Neural cell (in vitro differentiated cells): ENCODE data around the gene PARP16. TPM values are rescaled to one million over a fixed set of nuclear protein-coding genes. Genes with fewer than 3 reads are reported as not detected.

Source experiments
- H2AFZ ChIP-seq: fragments of 200-600, 300-800 bp; sonication (generic), shearing (Covaris generic); 2 replicates; pipeline ENCODE4 v1.6.0; 2014; ENCODE audit warnings: low read depth, mild to moderate bottlenecking, antibody characterized with exemption, low read length, moderate library complexity
- H3F3A ChIP-seq: fragments of 200-600 bp; shearing (Covaris generic); 2 replicates; pipeline ENCODE4 v1.6.1; 2016; ENCODE audit warnings: mild to moderate bottlenecking, moderate library complexity, mixed read lengths, antibody characterized with exemption, low read length; ENCODE audit not compliant: insufficient read depth, poor library complexity, severe bottlenecking
- H3K27ac ChIP-seq: fragments of 200-600, 300-800 bp; sonication (generic), shearing (Covaris generic); 2 replicates; pipeline ENCODE4 v1.5.1; 2014; ENCODE audit warnings: mild to moderate bottlenecking, low read length, moderate library complexity
- H3K27me3 ChIP-seq: fragments of 300-800, 200-600 bp; sonication (generic), shearing (Covaris generic); 2 replicates; pipeline ENCODE4 v1.6.0; 2014; ENCODE audit warnings: mild to moderate bottlenecking, low read depth, low read length, moderate library complexity; ENCODE audit not compliant: insufficient read depth
- H3K36me3 ChIP-seq: fragments of 300-800, 200-600 bp; sonication (generic), shearing (Covaris generic); 2 replicates; pipeline ENCODE4 v1.5.1; 2014; ENCODE audit warnings: mild to moderate bottlenecking, antibody characterized with exemption, low read length, moderate library complexity; ENCODE audit not compliant: insufficient read depth
- H3K4me2 ChIP-seq: fragments of 300-800, 200-600 bp; sonication (generic), shearing (Covaris generic); 2 replicates; pipeline ENCODE4 v1.6.0; 2014; ENCODE audit warnings: mild to moderate bottlenecking, low read length
- H3K4me3 ChIP-seq: fragments of 300-800, 200-600 bp; sonication (generic), shearing (Covaris generic); 2 replicates; pipeline ENCODE4 v1.5.1; 2014; ENCODE audit warnings: mild to moderate bottlenecking, low read length, moderate library complexity
- H3K79me2 ChIP-seq: fragments of 200-600 bp; shearing (Covaris generic); replicated peaks from 2 replicates; pipeline ENCODE4 v1.6.0; 2014; ENCODE audit warnings: mild to moderate bottlenecking, low read length, moderate library complexity; ENCODE audit not compliant: insufficient read depth
- H3K9ac ChIP-seq: fragments of 300-800, 200-600 bp; sonication (generic), shearing (Covaris generic); 2 replicates; pipeline ENCODE4 v1.6.1; 2016; ENCODE audit warnings: mild to moderate bottlenecking, low read length, mixed read lengths
- H3K9me2 ChIP-seq: fragments of 200-600 bp; shearing (Covaris generic); 2 replicates; pipeline ENCODE4 v1.6.1; 2016; ENCODE audit warnings: mild to moderate bottlenecking, low read length, mixed read lengths; ENCODE audit not compliant: insufficient read depth
- H3K9me3 ChIP-seq: fragments of 200-600, 300-800 bp; sonication (generic), shearing (Covaris generic); 2 replicates; pipeline ENCODE4 v1.6.1; 2016; ENCODE audit warnings: mild to moderate bottlenecking, mixed run types, low read length, moderate library complexity, mixed read lengths
- H4K20me1 ChIP-seq: fragments of 200-600 bp; shearing (Covaris generic); 2 replicates; pipeline ENCODE4 v1.6.1; 2016; ENCODE audit warnings: mild to moderate bottlenecking, mixed run types; ENCODE audit not compliant: insufficient read depth
- EP300 ChIP-seq: fragments of 450-650 bp; conservative IDR thresholded peaks from 2 replicates; pipeline ENCODE4 v1.6.1; 2014; ENCODE audit warnings: antibody characterized with exemption, mild to moderate bottlenecking, moderate library complexity; ENCODE audit not compliant: poor library complexity, severe bottlenecking
- EZH2 ChIP-seq: fragments of 200-600, 300-800 bp; shearing (Covaris generic), sonication (generic); IDR thresholded peaks from 2 replicates; pipeline ENCODE4 v1.6.1; 2014; ENCODE audit warnings: antibody characterized with exemption, low read length, borderline replicate concordance, mild to moderate bottlenecking; ENCODE audit not compliant: insufficient read depth, poor library complexity, severe bottlenecking
- MXI1 ChIP-seq: fragments of 450-650 bp; conservative IDR thresholded peaks from 2 replicates; pipeline ENCODE4 v1.6.1; 2014; ENCODE audit warnings: antibody characterized with exemption, mild to moderate bottlenecking; ENCODE audit not compliant: poor library complexity, severe bottlenecking
- POLR2AphosphoS5 ChIP-seq: IDR thresholded peaks from 2 replicates; pipeline ENCODE4 v1.6.1; 2012
- RAD21 ChIP-seq: fragments of 450-650 bp; conservative IDR thresholded peaks from 2 replicates; pipeline ENCODE4 v1.6.1; 2014; ENCODE audit warnings: antibody characterized with exemption, mild to moderate bottlenecking, moderate library complexity
- REST ChIP-seq: IDR thresholded peaks from 2 replicates; pipeline ENCODE4 v1.6.1; 2012; ENCODE audit warnings: borderline replicate concordance
- SMC3 ChIP-seq: fragments of 450-650 bp; conservative IDR thresholded peaks from 2 replicates; pipeline ENCODE4 v1.6.1; 2014; ENCODE audit warnings: antibody characterized with exemption, mild to moderate bottlenecking, moderate library complexity; ENCODE audit not compliant: poor library complexity
- TAF1 ChIP-seq: IDR thresholded peaks from 2 replicates; pipeline ENCODE4 v1.6.1; 2012; ENCODE audit warnings: low read depth
- polyA plus RNA-seq: library from polyadenylated mRNA; depleted of rRNA; stranded (reverse); fragments of >200 nt; gene quantifications from 2 replicates; pipeline ENCODE4 v1.2.3, GENCODE V29; 2014
- TF ChIP-seq, protein P1 (sequence below): fragments of 450-650 bp; IDR thresholded peaks from 2 replicates; pipeline ENCODE4 v1.5.1; 2014; ENCODE audit warnings: antibody characterized with exemption, mild to moderate bottlenecking, moderate library complexity; ENCODE audit not compliant: poor library complexity, severe bottlenecking

The PARP16 gene
- polyA plus RNA-seq, 1 donor from 2014 or later, result 17.0 TPM

DNA sequence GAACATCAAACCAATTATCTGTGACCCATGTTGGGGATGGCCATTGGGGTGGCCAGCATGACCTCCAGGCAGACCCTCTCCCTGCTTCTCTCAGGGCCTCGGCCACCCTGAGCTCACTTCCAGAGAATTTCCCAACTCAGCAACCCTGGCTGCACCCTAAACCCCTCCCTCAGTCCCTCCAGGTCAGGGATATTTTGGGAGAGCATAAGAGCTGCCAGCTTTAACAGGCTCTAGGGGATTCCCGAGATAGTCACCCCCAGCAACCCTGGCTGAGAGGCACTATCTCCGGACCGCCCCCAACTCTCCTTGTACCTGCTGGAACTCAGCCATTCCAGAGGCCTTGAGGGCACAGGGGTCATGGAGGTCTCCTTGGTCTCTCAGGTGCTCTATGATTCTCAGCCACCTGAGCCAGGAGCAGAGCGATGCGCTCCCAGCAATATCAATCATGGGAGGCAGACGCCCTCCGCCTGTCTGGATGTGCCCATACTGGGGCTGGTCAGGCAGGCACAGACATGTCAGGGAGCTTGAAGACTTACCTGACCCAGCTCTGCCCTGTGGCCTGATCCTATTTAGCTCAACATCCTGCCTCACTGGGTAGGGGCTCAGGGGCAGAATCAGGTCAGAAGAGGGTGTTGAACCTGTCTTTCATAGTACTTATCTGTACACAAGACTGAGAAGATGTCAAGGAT is 40.5 kb downstream of the PARP16 start:
- no peak overlapping the region for H3K4me2 ChIP-seq
- no peak overlapping the region for H3K9ac ChIP-seq
- H3K79me2 ChIP-seq, result no peaks in the 10 kb centered on the region
- H3K4me3 ChIP-seq, result no peak overlapping the region
- no peaks in the 10 kb centered on the region for H3K9me2 ChIP-seq
- no peaks in the 10 kb centered on the region for H3K9me3 ChIP-seq
- no peak overlapping the region for H3K27ac ChIP-seq
- H4K20me1 ChIP-seq, result no peaks in the 10 kb centered on the region
- H3K27me3 ChIP-seq, result no peaks in the 10 kb centered on the region
- no peaks in the 10 kb centered on the region for H3F3A ChIP-seq
- TF ChIP-seq EZH2 (no peak), SMC3 (no peak), REST (no peak), MXI1 (no peak), POLR2AphosphoS5 (no peak), TAF1 (no peak), EP300 (no peak), RAD21 (no peak)
- TF ChIP-seq, protein P1, sequence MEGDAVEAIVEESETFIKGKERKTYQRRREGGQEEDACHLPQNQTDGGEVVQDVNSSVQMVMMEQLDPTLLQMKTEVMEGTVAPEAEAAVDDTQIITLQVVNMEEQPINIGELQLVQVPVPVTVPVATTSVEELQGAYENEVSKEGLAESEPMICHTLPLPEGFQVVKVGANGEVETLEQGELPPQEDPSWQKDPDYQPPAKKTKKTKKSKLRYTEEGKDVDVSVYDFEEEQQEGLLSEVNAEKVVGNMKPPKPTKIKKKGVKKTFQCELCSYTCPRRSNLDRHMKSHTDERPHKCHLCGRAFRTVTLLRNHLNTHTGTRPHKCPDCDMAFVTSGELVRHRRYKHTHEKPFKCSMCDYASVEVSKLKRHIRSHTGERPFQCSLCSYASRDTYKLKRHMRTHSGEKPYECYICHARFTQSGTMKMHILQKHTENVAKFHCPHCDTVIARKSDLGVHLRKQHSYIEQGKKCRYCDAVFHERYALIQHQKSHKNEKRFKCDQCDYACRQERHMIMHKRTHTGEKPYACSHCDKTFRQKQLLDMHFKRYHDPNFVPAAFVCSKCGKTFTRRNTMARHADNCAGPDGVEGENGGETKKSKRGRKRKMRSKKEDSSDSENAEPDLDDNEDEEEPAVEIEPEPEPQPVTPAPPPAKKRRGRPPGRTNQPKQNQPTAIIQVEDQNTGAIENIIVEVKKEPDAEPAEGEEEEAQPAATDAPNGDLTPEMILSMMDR, result no peak
- peaks cover 7% of the 10 kb centered on the region for H3K36me3 ChIP-seq
- no peak overlapping the region for H2AFZ ChIP-seq

GRCh38 chr15:65245096-65245856 is 41.4 kb downstream of the PARP16 start:
- peaks cover 7% of the 10 kb centered on the region for H3K36me3 ChIP-seq
- H3K27me3 ChIP-seq, result no peaks in the 10 kb centered on the region
- H3K4me3 ChIP-seq, result no peak overlapping the region
- H3K27ac ChIP-seq, result no peak overlapping the region
- H3K9ac ChIP-seq, result no peak overlapping the region
- no peak for TF ChIP-seq SMC3
- TF ChIP-seq, protein P1, result no peak
- TF ChIP-seq TAF1, result no peak
- no peak for TF ChIP-seq EZH2
- no peak for TF ChIP-seq EP300
- TF ChIP-seq RAD21, result no peak
- no peak for TF ChIP-seq REST
- TF ChIP-seq POLR2AphosphoS5, result no peak
- TF ChIP-seq MXI1, result no peak
- no peak overlapping the region for H2AFZ ChIP-seq
- no peaks in the 10 kb centered on the region for H4K20me1 ChIP-seq
- no peaks in the 10 kb centered on the region for H3K79me2 ChIP-seq
- no peak overlapping the region for H3K4me2 ChIP-seq
- no peaks in the 10 kb centered on the region for H3F3A ChIP-seq
- no peaks in the 10 kb centered on the region for H3K9me2 ChIP-seq
- no peaks in the 10 kb centered on the region for H3K9me3 ChIP-seq
